IPS-18a (cell line): ENCODE measurements around the gene GTF2IRD1.
"Not testable (repeated sequence)": the region's sequence is repeated elsewhere in the genome, so short reads cannot be mapped to it uniquely, and the experiment has no call there.

ENCODE experiments used
- H3K27ac ChIP-seq: one replicate; pipeline ENCODE4 v1.5.1; 2013; ENCODE audit warnings: low read length
- H3K27me3 ChIP-seq: one replicate; pipeline ENCODE4 v1.6.1; 2013; ENCODE audit warnings: mild to moderate bottlenecking, low read length; ENCODE audit not compliant: control insufficient read depth, insufficient read depth
- H3K36me3 ChIP-seq: one replicate; pipeline ENCODE4 v1.6.1; 2013; ENCODE audit warnings: low read depth, low read length; ENCODE audit not compliant: control insufficient read depth
- H3K4me1 ChIP-seq: one replicate; pipeline ENCODE4 v1.6.1; 2013; ENCODE audit warnings: low read depth, low read length; ENCODE audit not compliant: control insufficient read depth
- H3K4me3 ChIP-seq: one replicate; pipeline ENCODE4 v1.5.1; 2013; ENCODE audit warnings: low read length
- H3K9ac ChIP-seq: one replicate; pipeline ENCODE4 v1.6.1; 2013; ENCODE audit warnings: mild to moderate bottlenecking, low read length, moderate library complexity
- H3K9me3 ChIP-seq: one replicate; pipeline ENCODE4 v1.6.1; 2013; ENCODE audit warnings: low read depth, low read length; ENCODE audit not compliant: control insufficient read depth

GTF2IRD1 gene

GRCh38 chr7:74499835-74500388, 46.2 kb downstream of the GTF2IRD1 start:
- Histone ChIP-seq H3K9me3 (no peaks in the 10 kb centered on the region), H3K27me3 (no peaks in the 10 kb centered on the region), H3K4me1 (no peaks in the 10 kb centered on the region), H3K27ac (no peak overlapping the region), H3K36me3 (no peaks in the 10 kb centered on the region), H3K4me3 (no peak overlapping the region), H3K9ac (no peak overlapping the region)

DNA sequence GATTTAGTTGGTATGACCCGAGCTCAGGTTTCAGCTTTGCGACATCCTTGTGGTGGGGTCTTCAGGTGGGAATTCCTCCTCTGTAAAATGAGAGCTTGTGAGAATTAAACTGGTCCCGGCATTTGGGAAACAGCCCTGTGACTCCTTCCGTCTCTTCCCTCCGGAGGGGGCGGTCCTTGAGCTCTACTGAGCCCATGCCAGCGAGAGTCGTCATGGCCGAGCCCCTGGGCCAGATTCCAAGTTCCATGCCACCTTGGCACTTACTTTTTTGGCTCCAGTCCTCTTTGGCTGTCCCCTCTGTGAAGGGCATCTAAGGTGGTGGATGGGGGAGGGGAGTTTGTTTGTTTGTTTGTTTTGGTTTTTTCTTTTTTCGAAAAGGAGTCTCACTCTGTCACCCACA, 47.6 kb downstream of the GTF2IRD1 start:
- no peaks in the 10 kb centered on the region for H3K4me1 ChIP-seq
- H3K27me3 ChIP-seq: no peaks in the 10 kb centered on the region
- H3K36me3 ChIP-seq: no peaks in the 10 kb centered on the region
- no peak overlapping the region for H3K9ac ChIP-seq
- H3K9me3 ChIP-seq: no peaks in the 10 kb centered on the region
- no peak overlapping the region for H3K27ac ChIP-seq
- H3K4me3 ChIP-seq: no peak overlapping the region

DNA sequence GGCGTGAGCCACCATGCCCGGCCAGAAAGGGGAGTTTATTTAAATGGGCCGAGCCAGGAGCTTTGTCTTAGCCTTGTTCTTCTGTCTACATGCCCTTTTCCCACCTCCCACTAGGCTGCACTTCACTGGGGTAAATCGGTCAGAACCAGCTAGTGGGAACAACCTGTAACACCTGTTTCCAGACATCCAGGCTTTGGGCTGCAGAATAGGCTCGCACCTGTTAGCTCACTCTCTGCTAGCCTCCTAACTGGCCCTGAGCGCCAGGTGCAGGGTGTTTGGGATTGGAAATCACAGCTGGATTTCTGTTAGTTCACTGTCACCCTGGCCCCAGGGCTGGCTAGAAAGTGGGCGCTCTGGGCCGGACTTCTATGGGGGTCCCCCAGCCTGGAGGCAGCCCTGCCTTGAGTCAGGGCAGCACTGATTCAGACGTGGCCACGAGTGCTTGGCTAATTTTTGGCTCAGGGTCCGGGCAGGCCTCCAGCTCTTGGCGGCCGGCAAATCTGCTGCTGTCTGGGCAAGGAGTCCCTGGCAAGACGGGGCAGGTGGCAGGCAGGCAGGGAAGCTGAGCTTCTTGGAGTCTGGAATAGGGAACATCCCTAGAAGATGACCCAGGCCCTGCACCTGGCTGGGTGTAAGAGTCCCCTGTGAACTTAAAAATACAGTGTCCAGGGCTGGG, 48.6 kb downstream of the GTF2IRD1 start:
- no peak overlapping the region for H3K27ac ChIP-seq
- H3K27me3 ChIP-seq: no peaks in the 10 kb centered on the region
- no peaks in the 10 kb centered on the region for H3K36me3 ChIP-seq
- no peak overlapping the region for H3K4me3 ChIP-seq
- no peak overlapping the region for H3K9ac ChIP-seq
- no peaks in the 10 kb centered on the region for H3K4me1 ChIP-seq
- no peaks in the 10 kb centered on the region for H3K9me3 ChIP-seq

DNA sequence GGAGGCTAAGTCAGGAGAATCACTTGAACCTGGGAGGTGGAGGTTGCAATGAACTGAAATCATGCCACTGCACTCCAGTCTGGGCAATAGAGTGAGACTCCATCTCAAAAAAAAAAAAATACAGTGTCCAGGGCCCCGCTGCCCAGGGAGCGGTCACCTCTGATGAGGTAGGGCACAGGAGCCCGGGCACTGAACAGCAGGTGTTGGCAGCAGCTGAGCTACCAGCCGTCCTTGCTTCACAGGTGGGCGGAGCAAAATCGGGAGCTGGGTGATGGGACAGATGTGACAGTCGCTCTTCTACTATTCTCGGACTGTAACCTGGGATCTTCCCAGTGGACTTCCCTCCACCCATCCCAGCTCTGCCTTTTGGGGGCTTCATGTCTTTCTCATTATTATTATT, 49.4 kb downstream of the GTF2IRD1 start:
- Histone ChIP-seq H3K27ac (no peak overlapping the region), H3K36me3 (peaks cover 2% of the 10 kb centered on the region), H3K9ac (no peak overlapping the region), H3K9me3 (no peaks in the 10 kb centered on the region), H3K27me3 (no peaks in the 10 kb centered on the region), H3K4me1 (no peaks in the 10 kb centered on the region), H3K4me3 (no peak overlapping the region)

- H3K4me3 ChIP-seq: no peak overlapping the region
- no peaks in the 10 kb centered on the region for H3K4me1 ChIP-seq
- no peaks in the 10 kb centered on the region for H3K9me3 ChIP-seq
- no peaks in the 10 kb centered on the region for H3K27me3 ChIP-seq
- no peak overlapping the region for H3K27ac ChIP-seq
- H3K36me3 ChIP-seq: peaks cover 3% of the 10 kb centered on the region
- no peak overlapping the region for H3K9ac ChIP-seq
These were observed 50.2 kb downstream of the GTF2IRD1 start for GRCh38 chr7:74503943-74504342.

GRCh38 chr7:74505471-74506324, 52.0 kb downstream of the GTF2IRD1 start:
- no peak overlapping the region for H3K9ac ChIP-seq

DNA sequence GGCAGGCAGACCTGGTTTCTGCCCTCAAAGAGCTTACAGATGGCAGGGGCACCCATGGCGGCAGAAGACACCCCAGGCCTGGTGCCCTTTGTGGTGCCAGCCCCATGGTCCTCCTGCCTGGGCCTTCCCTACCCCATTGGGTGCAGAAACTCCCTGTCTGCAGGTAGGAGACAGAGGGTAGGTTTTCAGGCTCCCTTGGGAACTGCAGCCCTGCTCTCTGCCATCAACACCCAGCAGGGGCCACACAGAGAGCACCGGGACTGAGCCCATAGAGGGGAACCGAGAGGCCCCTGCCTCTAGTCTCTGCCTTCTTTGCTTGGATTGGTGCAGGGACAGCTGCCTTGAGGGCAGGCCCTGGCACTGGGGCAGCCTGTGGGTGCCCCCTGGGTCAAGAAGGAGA, 52.6 kb downstream of the GTF2IRD1 start:
- H3K27me3 ChIP-seq: no peaks in the 10 kb centered on the region
- no peak overlapping the region for H3K9ac ChIP-seq
- peaks cover 5% of the 10 kb centered on the region for H3K36me3 ChIP-seq

More at GRCh38 chr7:74505471-74506324, 52.0 kb downstream of the GTF2IRD1 start:
- Histone ChIP-seq H3K4me1 (no peaks in the 10 kb centered on the region), H3K4me3 (no peak overlapping the region), H3K36me3 (peaks cover 3% of the 10 kb centered on the region), H3K27ac (no peak overlapping the region), H3K9me3 (no peaks in the 10 kb centered on the region), H3K27me3 (no peaks in the 10 kb centered on the region)

DNA sequence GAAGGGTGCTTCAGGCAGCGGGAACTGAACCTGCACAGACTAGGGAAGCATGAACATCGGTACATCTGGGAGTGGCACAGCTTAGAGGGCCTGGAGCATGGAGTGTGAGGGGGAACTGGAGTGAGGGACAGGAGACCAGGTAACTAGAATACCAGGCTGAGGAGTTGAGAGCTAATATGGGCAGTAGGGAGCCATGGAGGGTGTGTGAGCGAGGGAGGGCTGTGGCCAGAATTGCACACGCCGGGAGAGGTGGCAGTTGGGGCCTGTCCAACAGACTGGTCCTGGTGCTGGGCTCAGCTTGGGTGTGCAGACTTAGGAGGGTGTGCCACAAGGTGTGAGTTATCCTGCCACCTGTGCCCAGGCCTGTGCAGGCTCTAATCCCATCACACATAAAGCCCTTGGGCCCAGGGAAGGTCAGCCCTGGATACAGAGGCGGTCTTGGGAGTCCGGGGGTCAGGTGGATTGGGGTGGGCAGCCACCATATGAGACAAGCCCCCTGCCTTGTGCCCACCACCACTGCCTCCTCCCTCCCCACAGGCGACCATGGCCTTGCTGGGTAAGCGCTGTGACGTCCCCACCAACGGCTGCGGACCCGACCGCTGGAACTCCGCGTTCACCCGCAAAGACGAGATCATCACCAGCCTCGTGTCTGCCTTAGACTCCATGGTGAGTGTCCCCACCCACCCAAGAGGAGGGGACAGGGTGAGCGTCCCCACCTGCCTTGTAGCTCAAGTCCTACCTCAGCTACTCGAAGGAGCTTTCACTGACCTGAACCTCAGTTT, 54.0 kb downstream of the GTF2IRD1 start:
- Histone ChIP-seq H3K9ac (no peak overlapping the region), H3K9me3 (no peaks in the 10 kb centered on the region), H3K27ac (no peak overlapping the region), H3K27me3 (no peaks in the 10 kb centered on the region), H3K36me3 (peaks cover 15% of the 10 kb centered on the region), H3K4me1 (no peaks in the 10 kb centered on the region), H3K4me3 (no peak overlapping the region)

More for the DNA sequence above, 52.6 kb downstream of the GTF2IRD1 start:
- no peak overlapping the region for H3K4me3 ChIP-seq
- no peak overlapping the region for H3K27ac ChIP-seq
- H3K9me3 ChIP-seq: no peaks in the 10 kb centered on the region
- H3K4me1 ChIP-seq: no peaks in the 10 kb centered on the region

DNA sequence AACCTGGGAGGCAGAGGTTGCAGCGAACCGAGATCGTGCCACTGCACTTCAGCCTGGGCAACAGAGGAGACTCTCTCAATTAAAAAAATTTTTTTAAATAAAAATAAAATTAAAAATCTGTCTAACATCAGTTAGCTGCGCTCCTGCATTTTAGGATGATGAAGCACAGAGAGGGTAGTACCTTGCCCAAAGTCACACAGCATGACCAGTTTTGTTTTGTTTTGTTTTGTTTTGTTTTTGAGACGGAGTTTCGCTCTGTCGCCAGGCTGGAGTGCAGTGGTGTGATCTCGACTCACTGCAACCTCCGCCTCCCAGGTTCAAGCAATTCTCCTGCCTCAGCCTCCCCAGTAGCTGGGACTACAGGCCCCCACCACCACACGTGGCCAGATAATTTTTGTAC, 55.7 kb downstream of the GTF2IRD1 start:
- not testable (repeated sequence) for H3K27ac ChIP-seq, H3K4me1 ChIP-seq, H3K9ac ChIP-seq, H3K9me3 ChIP-seq, H3K27me3 ChIP-seq, H3K4me3 ChIP-seq
- H3K36me3 ChIP-seq: peaks cover 21% of the 10 kb centered on the region

DNA sequence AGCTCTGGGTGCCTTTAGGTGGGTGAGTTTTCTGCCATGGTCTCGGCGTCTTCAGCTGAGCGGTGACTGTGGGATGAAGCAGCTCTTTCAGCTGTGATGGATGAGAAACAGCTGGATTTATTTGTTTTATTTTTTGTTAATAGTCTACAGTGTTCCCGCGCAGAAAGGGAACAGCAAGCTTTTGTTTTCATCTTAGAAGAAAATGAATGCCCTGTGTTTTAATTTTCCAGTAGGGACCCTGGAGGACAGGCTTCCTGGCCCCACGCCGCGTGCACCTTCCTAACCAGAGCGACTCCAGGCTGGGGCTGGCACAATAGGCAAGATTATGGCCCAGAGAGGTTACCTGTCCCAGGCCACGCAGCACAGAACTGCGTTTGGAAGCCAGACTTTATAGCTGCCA, 57.6 kb downstream of the GTF2IRD1 start:
- Histone ChIP-seq H3K27ac (no peak overlapping the region), H3K27me3 (no peaks in the 10 kb centered on the region), H3K9me3 (no peaks in the 10 kb centered on the region), H3K9ac (no peak overlapping the region), H3K4me1 (no peaks in the 10 kb centered on the region), H3K36me3 (peaks cover 25% of the 10 kb centered on the region), H3K4me3 (no peak overlapping the region)

DNA sequence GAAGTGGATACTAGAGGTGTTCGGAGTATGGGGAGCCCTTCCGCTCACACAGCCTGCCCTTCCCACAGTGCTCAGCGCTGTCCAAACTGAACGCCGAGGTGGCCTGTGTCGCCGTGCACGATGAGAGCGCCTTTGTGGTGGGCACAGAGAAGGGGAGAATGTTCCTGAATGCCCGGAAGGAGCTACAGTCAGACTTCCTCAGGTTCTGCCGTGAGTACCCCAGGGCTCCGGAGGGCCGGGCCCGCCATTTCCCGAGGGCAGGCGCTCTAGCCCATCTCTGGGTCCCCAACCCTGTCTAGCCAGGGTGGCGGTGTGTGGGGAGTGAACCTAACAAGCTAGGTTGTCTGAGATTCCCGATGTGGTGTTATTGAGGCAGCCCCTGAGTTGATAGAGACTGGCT, 59.1 kb downstream of the GTF2IRD1 start:
- no peaks in the 10 kb centered on the region for H3K9me3 ChIP-seq
- no peak overlapping the region for H3K9ac ChIP-seq
- H3K4me1 ChIP-seq: no peaks in the 10 kb centered on the region
- H3K4me3 ChIP-seq: no peak overlapping the region
- no peaks in the 10 kb centered on the region for H3K27me3 ChIP-seq
- H3K36me3 ChIP-seq: peaks cover 25% of the 10 kb centered on the region
- no peak overlapping the region for H3K27ac ChIP-seq
